HepG2 (cell line): ENCODE data around the gene NFKB1. TPM values are rescaled to one million over a fixed set of nuclear protein-coding genes. Genes with fewer than 3 reads are reported as not detected.

Experiments
- ATAC-seq: fragments of 200-7000 bp; cut with Tn5 transposase; 3 replicates; pipeline ENCODE4 v1.9.1; 2020; ENCODE audit warnings: mild to moderate bottlenecking, moderate library complexity
- BruUV-seq: library from RNA; stranded (reverse); fragments of 400-500 nt; replicated peaks from 2 replicates; lab custom pipeline; 2021; lab: Mats Ljungman, UMichigan
- CTCF ChIA-PET: fragments of 300-600 bp; formaldehyde crosslinking; extraction: SDS; loops from one replicate; lab custom pipeline; 2021; ENCODE audit warnings: low total read pairs, inconsistent platforms, low intra/inter-chr PET ratio; lab: Yijun Ruan, JAX
- POLR2A ChIA-PET: fragments of 350-600 bp; sonication (Branson Sonifier 250); formaldehyde crosslinking; loops from one replicate; lab custom pipeline; 2020; ENCODE audit warnings: antibody characterized with exemption, inconsistent platforms; lab: Yijun Ruan, JAX
- DNase-seq: peaks from one replicate; pipeline ENCODE4 v3.0.0-alpha.2; 2015; ENCODE audit warnings: low spot score
- FAIRE-seq: peaks from 3 replicates; lab custom pipeline; 2011; peaks lifted over from hg19 to GRCh38; lab: Jason Lieb, UNC
- H2AFZ ChIP-seq: one replicate; pipeline ENCODE4 v1.6.1; 2011; ENCODE audit warnings: low read length, inconsistent platforms
- H3K27ac ChIP-seq: fragments of 300-600 bp; 3 replicates; pipeline ENCODE4 v1.8.0; 2011; ENCODE audit warnings: mixed run types, mild to moderate bottlenecking, mixed read lengths, low read length, inconsistent platforms; ENCODE audit not compliant: insufficient read depth; ENCODE audit errors: extremely low read length
- H3K27me3 ChIP-seq, 2 experiments: fragments of 200-600 bp in 1 of 2; 2 replicates in 1 of 2; 3 replicates in 1 of 2; pipeline versions ENCODE4 v1.6.0 to v1.8.0; 2011; ENCODE audit warnings: low read length in 2 of 2, mild to moderate bottlenecking in 2 of 2, moderate library complexity in 2 of 2, inconsistent platforms in 1 of 2; ENCODE audit not compliant: insufficient read depth in 2 of 2, control insufficient read depth in 1 of 2
- H3K36me3 ChIP-seq, 2 experiments: fragments of 200-600 bp in 1 of 2; replicated peaks in 1 of 2; 2 replicates in 1 of 2; 3 replicates in 1 of 2; pipeline versions ENCODE4 v1.5.1 to v1.8.0; 2011; ENCODE audit warnings: low read length in 2 of 2, inconsistent platforms in 1 of 2; ENCODE audit not compliant: insufficient read depth in 2 of 2, control insufficient read depth in 1 of 2
- H3K4me1 ChIP-seq: 2 replicates; pipeline ENCODE4 v1.5.1; 2012; ENCODE audit warnings: low read length, inconsistent platforms; ENCODE audit not compliant: insufficient read depth
- H3K4me2 ChIP-seq: 2 replicates; pipeline ENCODE4 v1.6.0; 2011; ENCODE audit warnings: low read depth, low read length, inconsistent platforms
- H3K4me3 ChIP-seq, 3 experiments: fragments of 200-600 bp in 1 of 3; sonication (generic), shearing (Covaris generic) in 1 of 3; replicated peaks in 1 of 3; 2 replicates each; pipeline ENCODE4 v1.5.1; 2011 to 2016; ENCODE audit warnings: low read length in 3 of 3, inconsistent platforms in 2 of 3, low read depth in 2 of 3, mild to moderate bottlenecking in 2 of 3, control low read depth in 1 of 3, mixed read lengths in 1 of 3; ENCODE audit not compliant: insufficient read depth in 1 of 3
- H3K79me2 ChIP-seq: one replicate; pipeline ENCODE4 v1.6.1; 2011; ENCODE audit warnings: low read length, inconsistent platforms; ENCODE audit not compliant: insufficient read depth
- H3K9ac ChIP-seq: 2 replicates; pipeline ENCODE4 v1.6.0; 2011; ENCODE audit warnings: mild to moderate bottlenecking, low read depth, low read length, inconsistent platforms; ENCODE audit not compliant: insufficient read depth
- H3K9me3 ChIP-seq: 2 replicates; pipeline ENCODE4 v1.5.1; 2012; ENCODE audit warnings: mild to moderate bottlenecking, low read length
- H4K20me1 ChIP-seq: 2 replicates; pipeline ENCODE4 v1.6.0; 2011; ENCODE audit warnings: inconsistent platforms, mild to moderate bottlenecking, low read length, moderate library complexity; ENCODE audit not compliant: insufficient read depth
- ARID3A ChIP-seq: IDR thresholded peaks from 2 replicates; pipeline ENCODE4 v1.6.1; 2012; ENCODE audit warnings: low read depth, low read length, improper control_type of control experiment
- CHD4 ChIP-seq: fragments of 200-600 bp; sonication (generic); IDR thresholded peaks from 2 replicates; pipeline ENCODE4 v1.7.0; 2017; ENCODE audit warnings: mild to moderate bottlenecking, low read length, borderline replicate concordance
- FLYWCH1 ChIP-seq: sonication (generic); formaldehyde crosslinking; IDR thresholded peaks from 2 replicates; pipeline ENCODE4 v1.8.1; 2023; ENCODE audit warnings: mild to moderate bottlenecking, missing genetic modification reagents
- GABPA ChIP-seq, 2 experiments: IDR thresholded peaks; 2 replicates each; pipeline ENCODE4 v1.6.1; 2011 to 2016; ENCODE audit warnings: low read depth in 2 of 2, low read length in 1 of 2, missing biosample characterization in 1 of 2, missing genetic modification characterization in 1 of 2
- GZF1 ChIP-seq: sonication (generic); formaldehyde crosslinking; IDR thresholded peaks from 2 replicates; pipeline ENCODE4 v1.5.1; 2020; ENCODE audit warnings: mild to moderate bottlenecking, missing genetic modification reagents
- MTA3 ChIP-seq: sonication (generic); formaldehyde crosslinking; IDR thresholded peaks from 2 replicates; pipeline ENCODE4 v1.4.0; 2020; ENCODE audit warnings: missing genetic modification reagents
- POLR2G ChIP-seq: fragments of 200-400 bp; formaldehyde crosslinking; IDR thresholded peaks from 2 replicates; pipeline ENCODE4 v1.6.1; 2018; ENCODE audit warnings: mild to moderate bottlenecking, low read depth, low read length, moderate library complexity
- RBM39 ChIP-seq: fragments of 200-400 bp; formaldehyde crosslinking; IDR thresholded peaks from one replicate; pipeline ENCODE4 v1.6.1; 2018; ENCODE audit warnings: antibody characterized with exemption, mild to moderate bottlenecking, low read depth, low read length; ENCODE audit not compliant: poor library complexity, severe bottlenecking
- SMC3 ChIP-seq: IDR thresholded peaks from 2 replicates; pipeline ENCODE4 v1.6.1; 2011; ENCODE audit warnings: low read length, improper control_type of control experiment
- STAT6 ChIP-seq: sonication (generic); formaldehyde crosslinking; IDR thresholded peaks from 2 replicates; pipeline ENCODE4 v1.4.0; 2020; ENCODE audit warnings: missing genetic modification reagents, mild to moderate bottlenecking, borderline replicate concordance
- ZBTB49 ChIP-seq: sonication (generic); formaldehyde crosslinking; IDR thresholded peaks from 2 replicates; pipeline ENCODE4 v1.4.0; 2020; ENCODE audit warnings: missing genetic modification reagents, borderline replicate concordance
- ZNF235 ChIP-seq: sonication (generic); formaldehyde crosslinking; IDR thresholded peaks from 2 replicates; pipeline ENCODE4 v1.8.1; 2023; ENCODE audit warnings: mild to moderate bottlenecking, missing genetic modification reagents, borderline replicate concordance
- ZNF512B ChIP-seq: sonication (generic); formaldehyde crosslinking; IDR thresholded peaks from 2 replicates; pipeline ENCODE4 v1.5.1; 2020; ENCODE audit warnings: missing genetic modification reagents, mild to moderate bottlenecking, borderline replicate concordance
- ZNF747 ChIP-seq: sonication (generic); formaldehyde crosslinking; IDR thresholded peaks from 2 replicates; pipeline ENCODE4 v1.8.1; 2023; ENCODE audit warnings: missing genetic modification reagents, mild to moderate bottlenecking, borderline replicate concordance
- ZNF749 ChIP-seq: sonication (generic); formaldehyde crosslinking; IDR thresholded peaks from 2 replicates; pipeline ENCODE4 v1.8.0; 2022; ENCODE audit warnings: mild to moderate bottlenecking, missing genetic modification reagents, moderate library complexity, borderline replicate concordance
- WGBS: methylation state at CpG from one replicate; pipeline ENCODE4 v1.1.6; 2017; ENCODE audit warnings: low lambda C conversion rate; 5-methylcytosine and 5-hydroxymethylcytosine counted together
- in situ Hi-C: cut with HindIII; loops from 2 replicates; pipeline ENCODE4 v1.10.0; 2017; ENCODE audit warnings: low pct_unique_long_range_greater_than_20kb; ENCODE audit not compliant: extremely low pct_ligation_motif_present
- intact Hi-C: fragments of 100-400 bp; cut with micrococcal nuclease; formaldehyde crosslinking; loops from one replicate; pipeline ENCODE4 v1.10.0; 2022; ENCODE audit not compliant: unreplicated experiment
- polyA plus RNA-seq, 8 experiments: library from polyadenylated mRNA; depleted of rRNA in 3 of 8; stranded (reverse) in 7 of 8; unstranded in 1 of 8; fragments of >200 nt; fragmentation: Illumina TruSeq in 4 of 8; extraction: Trizol in 4 of 8; gene quantifications; 2 replicates each; pipeline versions ENCODE4 v1.2.1 to v1.2.3, GENCODE V29; 2011 to 2016; ENCODE audit warnings: low read depth in 4 of 8, missing spikeins in 1 of 8, mixed read lengths in 1 of 8; ENCODE audit not compliant: insufficient read depth in 1 of 8
- total RNA-seq, 5 experiments: library from RNA; depleted of rRNA; stranded (reverse); fragments of >200 nt; fragmentation: Illumina TruSeq; extraction: Trizol; gene quantifications; 2 replicates each; pipeline ENCODE4 v1.2.3, GENCODE V29; 2016; ENCODE audit warnings: low read depth in 1 of 5

NFKB1 gene
- total and polyA plus RNA-seq, 2 of the 13 experiments (the other 11 are each of a cell fraction or from before 2014, with no cell fraction given), result 15.4 to 31.6 TPM

- no peak overlapping the region for H3K4me3 ChIP-seq
- H3K27ac ChIP-seq, result no peak overlapping the region
- ChIA-PET POLR2A (no interaction called here), CTCF (no interaction called here)
- H3K4me2 ChIP-seq, result no peak overlapping the region
- in situ Hi-C loops, result no loop called here
- no peaks in the 10 kb centered on the region for H3K27me3 ChIP-seq
- no peak overlapping the region for H2AFZ ChIP-seq
- no peaks in the 10 kb centered on the region for H3K79me2 ChIP-seq
- H4K20me1 ChIP-seq, result no peaks in the 10 kb centered on the region
- DNase-seq (no peak), ATAC-seq (no peak), FAIRE-seq (no peak)
- H3K36me3 ChIP-seq, result no peaks in the 10 kb centered on the region
- H3K9me3 ChIP-seq, result no peaks in the 10 kb centered on the region
- intact Hi-C loops, result no loop called here
- WGBS, result 80% methylated on average over 1 of the region's 17 CpGs
- BruUV-seq, result no TSS peak
- no peak overlapping the region for H3K9ac ChIP-seq
- peaks cover 8% of the 10 kb centered on the region for H3K4me1 ChIP-seq
- TF ChIP-seq RBM39 (no peak), SMC3 (no peak), GZF1 (CRISPR knock-in tag) (no peak), ZNF749 (CRISPR knock-in tag) (no peak), ZBTB49 (CRISPR knock-in tag) (no peak), ZNF235 (no peak), POLR2G (no peak), GABPA (IDR thresholded peaks at IDR 0.05; ENCODE audit: low read depth, low read length) (no peak), GABPA (CRISPR knock-in tag; IDR thresholded peaks at IDR 0.05; ENCODE audit: low read depth) (no peak), ARID3A (no peak), CHD4 (no peak), ZNF747 (no peak), FLYWCH1 (CRISPR knock-in tag) (no peak), STAT6 (no peak), ZNF512B (CRISPR knock-in tag) (no peak), MTA3 (CRISPR knock-in tag) (no peak)
These were observed 18.0 kb upstream of the NFKB1 start for GRCh38 chr4:102483120-102483519.
